WTC11 (cell line): Measurements from ENCODE around the gene NMBR. TPM values are rescaled to one million over a fixed set of nuclear protein-coding genes. Genes with fewer than 3 reads are reported as not detected.

ENCODE experiments used
- AFF4 ChIP-seq: sonication (generic); formaldehyde crosslinking; IDR thresholded peaks from 2 replicates; pipeline ENCODE4 v1.8.1; 2023; ENCODE audit warnings: mild to moderate bottlenecking, missing genetic modification reagents, borderline replicate concordance
- AR ChIP-seq: fragments of 250-450 bp; sonication (Bioruptor Pico); IDR thresholded peaks from 2 replicates; pipeline ENCODE4 v1.9.0; 2021; ENCODE audit warnings: mild to moderate bottlenecking
- CBFB ChIP-seq: sonication (generic); formaldehyde crosslinking; IDR thresholded peaks from 2 replicates; pipeline ENCODE4 v1.8.1; 2022; ENCODE audit warnings: mild to moderate bottlenecking, low read depth, missing genetic modification reagents
- ELF4 ChIP-seq: sonication (generic); formaldehyde crosslinking; IDR thresholded peaks from 2 replicates; pipeline ENCODE4 v1.8.1; 2022; ENCODE audit warnings: low read depth, mild to moderate bottlenecking, moderate library complexity, missing genetic modification reagents
- FOXP4 ChIP-seq: sonication (generic); formaldehyde crosslinking; IDR thresholded peaks from 2 replicates; pipeline ENCODE4 v1.8.0; 2022; ENCODE audit warnings: mild to moderate bottlenecking, missing genetic modification reagents
- NFE2L1 ChIP-seq: sonication (generic); formaldehyde crosslinking; IDR thresholded peaks from 2 replicates; pipeline ENCODE4 v1.8.1; 2023; ENCODE audit warnings: missing genetic modification reagents
- NR2C2 ChIP-seq: sonication (generic); formaldehyde crosslinking; IDR thresholded peaks from 2 replicates; pipeline ENCODE4 v1.8.0; 2022; ENCODE audit warnings: mild to moderate bottlenecking, missing genetic modification reagents
- PREB ChIP-seq: sonication (generic); formaldehyde crosslinking; IDR thresholded peaks from 2 replicates; pipeline ENCODE4 v1.8.1; 2022; ENCODE audit warnings: mild to moderate bottlenecking, missing genetic modification reagents, moderate library complexity, borderline replicate concordance
- SMAD3 ChIP-seq: sonication (generic); formaldehyde crosslinking; IDR thresholded peaks from 2 replicates; pipeline ENCODE4 v1.8.0; 2022; ENCODE audit warnings: missing genetic modification reagents, mild to moderate bottlenecking, borderline replicate concordance
- ZNF219 ChIP-seq: sonication (generic); formaldehyde crosslinking; IDR thresholded peaks from 2 replicates; pipeline ENCODE4 v1.8.0; 2023; ENCODE audit warnings: missing genetic modification reagents, mild to moderate bottlenecking, borderline replicate concordance
- ZNF263 ChIP-seq: sonication (generic); formaldehyde crosslinking; IDR thresholded peaks from 2 replicates; pipeline ENCODE4 v1.8.1; 2022; ENCODE audit warnings: low read depth, mild to moderate bottlenecking, moderate library complexity, missing genetic modification reagents
- ZNF532 ChIP-seq: fragments of 250-450 bp; sonication (Bioruptor Pico); IDR thresholded peaks from 2 replicates; pipeline ENCODE4 v1.9.0; 2021; ENCODE audit warnings: mild to moderate bottlenecking, borderline replicate concordance
- ZSCAN18 ChIP-seq: fragments of 250-450 bp; sonication (Bioruptor Pico); IDR thresholded peaks from 2 replicates; pipeline ENCODE4 v2.1.2; 2022; ENCODE audit warnings: mild to moderate bottlenecking, moderate library complexity
- total RNA-seq: library from RNA; stranded (reverse); gene quantifications from 3 replicates; pipeline ENCODE4 v1.2.3, GENCODE V29; 2021

The NMBR gene
- total RNA-seq, 1 experiment from 2014 or later: not detected

GRCh38 chr6:142167486-142167885 is 20.6 kb upstream of the NMBR start (continued):
- TF ChIP-seq ZNF532 (CRISPR knock-in tag): no peak
- TF ChIP-seq AR (CRISPR knock-in tag): no peak
- TF ChIP-seq NR2C2: no peak
- no peak for TF ChIP-seq ZSCAN18 (CRISPR knock-in tag)
- no peak for TF ChIP-seq SMAD3
- TF ChIP-seq NFE2L1 (CRISPR knock-in tag): no peak
- no peak for TF ChIP-seq FOXP4 (CRISPR knock-in tag)
- TF ChIP-seq ELF4 (CRISPR knock-in tag): no peak
- TF ChIP-seq PREB: no peak
- TF ChIP-seq AFF4 (CRISPR knock-in tag): no peak
- TF ChIP-seq CBFB (CRISPR knock-in tag): no peak
- no peak for TF ChIP-seq ZNF263 (CRISPR knock-in tag)
- no peak for TF ChIP-seq ZNF219 (CRISPR knock-in tag)
- TF ChIP-seq, all 79 proteins: peak for 0
